ENCODE data around the gene ADRM1. TPM values are rescaled to one million over a fixed set of nuclear protein-coding genes. Genes with fewer than 3 reads are reported as not detected.

Gene ADRM1
- total and polyA plus RNA-seq, 2 of the 4 experiments (the other 2 are of a cell fraction) = 103 to 149 TPM

- TF ChIP-seq CHD1 (IDR thresholded peaks at IDR 0.05; ENCODE audit: low read depth, low read length) (no peak), CEBPB (IDR thresholded peaks at IDR 0.05; ENCODE audit: low read depth, low read length) (no peak)
Measured at GRCh38 chr20:62307226-62308101, 4.7 kb downstream of the ADRM1 start (continued).

GRCh38 chr20:62308102-62308822, 5.5 kb downstream of the ADRM1 start:
- ChIA-PET POLR2A (ENCODE audit: unreplicated experiment) (no interaction called here), CTCF (no interaction called here)
- H2BK15ac ChIP-seq (ENCODE audit: low read depth, low read length) = no peak overlapping the region
- no peak overlapping the region for H4K5ac ChIP-seq (ENCODE audit: low read depth, low read length)
- peaks cover 12% of the 10 kb centered on the region for H3K4me1 ChIP-seq (ENCODE audit: control insufficient read depth, insufficient read depth, low read length)
- no peak overlapping the region for H2AFZ ChIP-seq (replicated peaks; ENCODE audit: low read length, poor library complexity)
- WGBS, 2 experiments (ENCODE audit: extremely low coverage in 2 of 2, insufficient read length in 1 of 2) = 89% methylated on average over 7 of the region's 29 CpGs; no CpG with 5 or more reads in 1 of the 2 experiments
- no peak overlapping the region for H4K8ac ChIP-seq (ENCODE audit: low read depth in 2 of 2, low read length in 2 of 2)
- no peak overlapping the region for H3K14ac ChIP-seq (replicated peaks; ENCODE audit: low read depth, low read length)
- intact Hi-C loops (cut with micrococcal nuclease) (loop anchor here (10.0 kb wide), 1 partner anchor 187 kb away; no protein-coding TSS in a partner anchor), dilution Hi-C loops (cut with HindIII; ENCODE audit: low sequenced_read_pairs, unreplicated experiment) (no loop called here), in situ Hi-C loops (cut with MboI; ENCODE audit: low sequenced_read_pairs) (loop anchor here (5.0 kb wide), 1 partner anchor 74 kb away; no protein-coding TSS in a partner anchor)
- no peak overlapping the region for H2BK120ac ChIP-seq (ENCODE audit: low read depth, low read length)
- H2BK20ac ChIP-seq (ENCODE audit: low read depth, low read length) = no peak overlapping the region
- no peak overlapping the region for H2BK5ac ChIP-seq (ENCODE audit: low read depth, low read length, poor library complexity, severe bottlenecking)
- no peak overlapping the region for H3K18ac ChIP-seq (ENCODE audit: low read depth, low read length)
- H3K23ac ChIP-seq (ENCODE audit: low read depth, low read length) = no peak overlapping the region
- H3K9me3 ChIP-seq (ENCODE audit: control insufficient read depth, insufficient read depth, low read length) = no peaks in the 10 kb centered on the region
- no peak overlapping the region for H3K4me3 ChIP-seq (ENCODE audit: insufficient read depth, low read depth, low read length)
- no peak overlapping the region for H3K4me2 ChIP-seq (ENCODE audit: low read depth, low read length)
- peaks cover 69% of the 10 kb centered on the region for H3K36me3 ChIP-seq (ENCODE audit: control insufficient read depth, insufficient read depth, low read length)
- no peak overlapping the region for H2AK9ac ChIP-seq (replicated peaks; ENCODE audit: low read depth, low read length, poor library complexity)
- DNase-seq (no peak), ATAC-seq (ENCODE audit: low read depth) (no peak)
- peaks cover 0 to 31% of the 10 kb centered on the region in 2 experiments; a peak in 1 of 4 replicates for H3K79me1 ChIP-seq (ENCODE audit: low read depth in 1 of 2, low read length in 2 of 2)
- H3K56ac ChIP-seq (ENCODE audit: extremely low read depth, insufficient read depth, low read length) = no peak overlapping the region
- H3K9ac ChIP-seq (ENCODE audit: low read depth, low read length) = no peak overlapping the region
- no peaks in the 10 kb centered on the region for H3K27me3 ChIP-seq (ENCODE audit: control insufficient read depth, insufficient read depth, low read length)
- no peak overlapping the region for H4K91ac ChIP-seq (ENCODE audit: insufficient read depth, low read depth, low read length)
- H3K9me1 ChIP-seq (ENCODE audit: insufficient read depth, low read length) = 0 out of 2 replicates have a peak, but pooled peaks cover 3% of the 10 kb centered on the region
- H4K20me1 ChIP-seq (ENCODE audit: insufficient read depth, low read length) = peaks cover 40% of the 10 kb centered on the region
- no peak overlapping the region for H3K4ac ChIP-seq (ENCODE audit: low read depth, low read length)
- BruUV-seq (replicated peaks) = no TSS peak
- H2AK5ac ChIP-seq (ENCODE audit: low read depth, low read length) = no peak overlapping the region
- no peak overlapping the region for H3K27ac ChIP-seq (ENCODE audit: insufficient read depth, low read length)
- TF ChIP-seq NFE2L2 (IDR thresholded peaks at IDR 0.05; ENCODE audit: low read depth, low read length) (no peak), MXI1 (IDR thresholded peaks at IDR 0.05; ENCODE audit: borderline replicate concordance, low read depth, low read length) (no peak), SMC3 (IDR thresholded peaks at IDR 0.05; ENCODE audit: low read depth, low read length) (no peak), ELK1 (IDR thresholded peaks at IDR 0.05; ENCODE audit: borderline replicate concordance, low read depth, low read length) (no peak), POLR2A (IDR thresholded peaks at IDR 0.05; ENCODE audit: low read depth, low read length) (no peak), CHD1 (IDR thresholded peaks at IDR 0.05; ENCODE audit: low read depth, low read length) (no peak), CTCF (conservative IDR thresholded peaks at IDR 0.05; ENCODE audit: low read depth, low read length) (no peak), RAD21 (IDR thresholded peaks at IDR 0.05; ENCODE audit: low read length) (no peak)
- TF ChIP-seq, protein P1, sequence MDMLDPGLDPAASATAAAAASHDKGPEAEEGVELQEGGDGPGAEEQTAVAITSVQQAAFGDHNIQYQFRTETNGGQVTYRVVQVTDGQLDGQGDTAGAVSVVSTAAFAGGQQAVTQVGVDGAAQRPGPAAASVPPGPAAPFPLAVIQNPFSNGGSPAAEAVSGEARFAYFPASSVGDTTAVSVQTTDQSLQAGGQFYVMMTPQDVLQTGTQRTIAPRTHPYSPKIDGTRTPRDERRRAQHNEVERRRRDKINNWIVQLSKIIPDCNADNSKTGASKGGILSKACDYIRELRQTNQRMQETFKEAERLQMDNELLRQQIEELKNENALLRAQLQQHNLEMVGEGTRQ (IDR thresholded peaks at IDR 0.05; ENCODE audit: low read depth, low read length) = no peak
